Endothelial cell of umbilical vein (primary cell): Measurements from ENCODE around the gene MYT1. TPM values are rescaled to one million over a fixed set of nuclear protein-coding genes. Genes with fewer than 3 reads are reported as not detected.

ENCODE experiments used
- BruUV-seq: library from RNA; stranded (reverse); fragments of 400-500 nt; replicated peaks from 2 replicates; lab custom pipeline; 2021; lab: Mats Ljungman, UMichigan
- CTCF ChIA-PET: fragments of 300-600, 350-600 bp; sonication (Branson Sonifier 250); formaldehyde crosslinking; loops from one replicate; lab custom pipeline; 2021; ENCODE audit warnings: antibody characterized with exemption, inconsistent platforms; lab: Charles Lee
- POLR2A ChIA-PET: fragments of 300-600, 350-600 bp; sonication (Branson Sonifier 250); formaldehyde crosslinking; loops from one replicate; lab custom pipeline; 2021; ENCODE audit warnings: antibody characterized with exemption, inconsistent platforms; lab: Charles Lee
- DNase-seq: peaks from one replicate; pipeline ENCODE4 v3.0.0-alpha.2; 2011; ENCODE audit warnings: low read depth, low spot score
- FAIRE-seq: peaks from 2 replicates; lab custom pipeline; 2011; peaks lifted over from hg19 to GRCh38; lab: Jason Lieb, UNC
- H2AFZ ChIP-seq: 2 replicates; pipeline ENCODE4 v1.6.0; 2012; ENCODE audit warnings: low read depth, low read length, control low read depth, inconsistent platforms
- H3K27ac ChIP-seq: 2 replicates; pipeline ENCODE4 v1.5.1; 2011; ENCODE audit warnings: low read depth, mild to moderate bottlenecking, control low read depth, low read length, moderate library complexity; ENCODE audit not compliant: insufficient read depth
- H3K27me3 ChIP-seq, 2 experiments: 2 replicates each; pipeline versions ENCODE4 v1.6.0 to v1.6.1; 2011; ENCODE audit warnings: low read length in 2 of 2, mixed read lengths in 1 of 2; ENCODE audit not compliant: control insufficient read depth in 2 of 2, insufficient read depth in 2 of 2
- H3K36me3 ChIP-seq, 2 experiments: 2 replicates in 1 of 2; 3 replicates in 1 of 2; pipeline ENCODE4 v1.5.1; 2011; ENCODE audit warnings: low read length in 2 of 2, mild to moderate bottlenecking in 1 of 2, moderate library complexity in 1 of 2; ENCODE audit not compliant: control insufficient read depth in 2 of 2, insufficient read depth in 2 of 2; ENCODE audit errors: extremely low read depth in 1 of 2
- H3K4me1 ChIP-seq: 3 replicates; pipeline ENCODE4 v1.5.1; 2011; ENCODE audit warnings: mild to moderate bottlenecking, low read length; ENCODE audit not compliant: control insufficient read depth, insufficient read depth; ENCODE audit errors: extremely low read depth
- H3K4me2 ChIP-seq: 2 replicates; pipeline ENCODE4 v1.6.1; 2011; ENCODE audit warnings: low read length, control low read depth, mixed read lengths; ENCODE audit not compliant: insufficient read depth
- H3K4me3 ChIP-seq, 3 experiments: fragments of 200-600 bp in 1 of 3; sonication (generic), shearing (Covaris generic) in 1 of 3; replicated peaks in 1 of 3; 2 replicates each; pipeline ENCODE4 v1.5.1; 2011 to 2016; ENCODE audit warnings: control low read depth in 3 of 3, low read length in 3 of 3, mild to moderate bottlenecking in 2 of 3, inconsistent platforms in 1 of 3, low read depth in 1 of 3, moderate library complexity in 1 of 3; ENCODE audit not compliant: insufficient read depth in 1 of 3
- H3K79me2 ChIP-seq: 2 replicates; pipeline ENCODE4 v1.6.0; 2012; ENCODE audit warnings: low read length, inconsistent platforms; ENCODE audit not compliant: control insufficient read depth, insufficient read depth
- H3K9ac ChIP-seq: replicated peaks from 2 replicates; pipeline ENCODE3; 2011; ENCODE audit warnings: low read length, control low read depth; ENCODE audit not compliant: insufficient read depth; ENCODE audit errors: extremely low read depth
- H3K9me1 ChIP-seq: replicated peaks from 3 replicates; pipeline ENCODE4 v1.6.0; 2011; ENCODE audit warnings: mild to moderate bottlenecking, low read length; ENCODE audit not compliant: control insufficient read depth, insufficient read depth; ENCODE audit errors: extremely low read depth
- H3K9me3 ChIP-seq: replicated peaks from 2 replicates; pipeline ENCODE4 v1.5.1; 2012; ENCODE audit warnings: low read length, inconsistent platforms; ENCODE audit not compliant: control insufficient read depth, insufficient read depth
- H4K20me1 ChIP-seq: replicated peaks from 2 replicates; pipeline ENCODE3; 2011; ENCODE audit warnings: mild to moderate bottlenecking, low read length; ENCODE audit not compliant: control insufficient read depth, insufficient read depth; ENCODE audit errors: extremely low read depth
- CTCF ChIP-seq, 2 donors: IDR thresholded peaks; 1 replicate in 1 of 2; 2 replicates in 1 of 2; pipeline ENCODE4 v1.5.1; 2011; ENCODE audit warnings: low read length in 2 of 2, mild to moderate bottlenecking in 2 of 2, moderate library complexity in 2 of 2, control low read depth in 1 of 2, inconsistent platforms in 1 of 2, low read depth in 1 of 2; ENCODE audit not compliant: insufficient read depth in 1 of 2; ENCODE audit errors: extremely low read depth in 1 of 2
- EZH2 ChIP-seq: IDR thresholded peaks from 2 replicates; pipeline ENCODE4 v1.6.1; 2012; ENCODE audit warnings: borderline replicate concordance, low read depth, mild to moderate bottlenecking, moderate library complexity, low read length, inconsistent platforms; ENCODE audit not compliant: severe bottlenecking
- FOS ChIP-seq: IDR thresholded peaks from 2 replicates; pipeline ENCODE4 v1.6.1; 2011; ENCODE audit warnings: mild to moderate bottlenecking, low read length, moderate library complexity, borderline replicate concordance; ENCODE audit not compliant: insufficient read depth
- GATA2 ChIP-seq: IDR thresholded peaks from 2 replicates; pipeline ENCODE4 v1.7.0; 2011; ENCODE audit warnings: low read depth, mild to moderate bottlenecking, moderate library complexity, mixed read lengths, low read length; ENCODE audit not compliant: insufficient read length, insufficient read depth
- JUN ChIP-seq: IDR thresholded peaks from 2 replicates; pipeline ENCODE4 v1.6.1; 2011; ENCODE audit warnings: borderline replicate concordance, low read depth; ENCODE audit not compliant: insufficient read length, insufficient read depth
- MYC ChIP-seq: IDR thresholded peaks from one replicate; pipeline ENCODE4 v1.6.1; 2011; ENCODE audit warnings: mild to moderate bottlenecking, low read depth, low read length
- POLR2AphosphoS5 ChIP-seq: IDR thresholded peaks from 2 replicates; pipeline ENCODE4 v1.6.1; 2012; ENCODE audit warnings: low read depth, mild to moderate bottlenecking, control low read depth, low read length, moderate library complexity; ENCODE audit not compliant: insufficient read depth
- dilution Hi-C: fragments of 300-500 bp; cut with MboI; formaldehyde crosslinking; loops from one replicate; pipeline ENCODE4 v1.15.0; 2019; ENCODE audit warnings: low sequenced_read_pairs; ENCODE audit not compliant: extremely low pct_ligation_motif_present
- intact Hi-C: fragments of 100-400 bp; cut with micrococcal nuclease; formaldehyde crosslinking; loops from one replicate; pipeline ENCODE4 v1.10.0; 2022
- polyA plus RNA-seq, 4 experiments: library from polyadenylated mRNA; depleted of rRNA in 3 of 4; stranded (reverse) in 3 of 4; unstranded in 1 of 4; fragments of >200 nt; gene quantifications; 2 replicates each; pipeline versions ENCODE4 v1.2.1 to v1.2.3, GENCODE V29; 2011 to 2012; ENCODE audit warnings: missing spikeins in 1 of 4
- total RNA-seq: library from RNA; stranded (reverse); gene quantifications from 2 replicates; pipeline ENCODE4 v1.2.3, GENCODE V29; 2021

MYT1 gene
- total and polyA plus RNA-seq, 2 donors (not counting 3 experiments of a cell fraction or from before 2014, with no cell fraction given) = not detected

GRCh38 chr20:64151633-64152530, 12.4 kb upstream of the MYT1 start:
- DNase-seq (peak; percentile 16), FAIRE-seq (peak; percentile 35)
- Histone ChIP-seq H3K9ac (no peak overlapping the region), H4K20me1 (no peaks in the 10 kb centered on the region), H3K4me2 (no peak overlapping the region), H2AFZ (no peak overlapping the region), H3K27me3 (no peaks in the 10 kb centered on the region), H3K9me3 (no peaks in the 10 kb centered on the region), H3K36me3 (no peaks in the 10 kb centered on the region), H3K4me3 (no peak overlapping the region), H3K27ac (no peak overlapping the region), H3K9me1 (no peaks in the 10 kb centered on the region), H3K79me2 (no peaks in the 10 kb centered on the region), H3K4me1 (no peaks in the 10 kb centered on the region)
- TF ChIP-seq MYC = no peak
- TF ChIP-seq FOS = peak; percentile 89
- intact Hi-C loops = no loop called here
- ChIA-PET POLR2A (no interaction called here), CTCF (interaction anchor here (1.3 kb wide), 1 partner anchor 68 kb away, joined by 3 read pairs; the partner anchor contains the start of gene LKAAEAR1)
- BruUV-seq = no TSS peak
- dilution Hi-C loops = no loop called here

- no peaks in the 10 kb centered on the region for H3K79me2 ChIP-seq
- no peaks in the 10 kb centered on the region for H3K36me3 ChIP-seq
- no peak overlapping the region for H3K27ac ChIP-seq
- POLR2A ChIA-PET = no interaction called here
- TF ChIP-seq MYC = no peak
- TF ChIP-seq CTCF (IDR thresholded peaks at IDR 0.05; ENCODE audit: extremely low read depth in 1 of 2, insufficient read depth in 1 of 2, low read depth in 1 of 2, low read length in 2 of 2) = no peak
- TF ChIP-seq POLR2AphosphoS5 = no peak
- TF ChIP-seq EZH2 = no peak
- no peak for TF ChIP-seq JUN
- TF ChIP-seq GATA2 = no peak
- H3K9ac ChIP-seq = no peak overlapping the region
- no peak overlapping the region for H2AFZ ChIP-seq
- H3K4me3 ChIP-seq = no peak overlapping the region
- no TSS peak for BruUV-seq
- DNase-seq (no peak), FAIRE-seq (no peak)
- no peaks in the 10 kb centered on the region for H3K9me1 ChIP-seq
- no peak overlapping the region for H3K4me2 ChIP-seq
- CTCF ChIA-PET = no interaction called here
- H3K27me3 ChIP-seq = no peaks in the 10 kb centered on the region
- dilution Hi-C loops = no loop called here
- intact Hi-C loops = no loop called here
- no peaks in the 10 kb centered on the region for H4K20me1 ChIP-seq
- H3K4me1 ChIP-seq = no peaks in the 10 kb centered on the region
- H3K9me3 ChIP-seq = no peaks in the 10 kb centered on the region
Measured at GRCh38 chr20:64152906-64153305, 11.3 kb upstream of the MYT1 start.
